GM10266 (cell line): ENCODE data around the gene BANF2.

Experiments
- DNase-seq: peaks from one replicate; pipeline ENCODE4 v3.0.0; 2012; ENCODE audit errors: extremely low spot score
- CTCF ChIP-seq: IDR thresholded peaks from 2 replicates; pipeline ENCODE4 v1.5.1; 2012; ENCODE audit warnings: mild to moderate bottlenecking, low read depth; ENCODE audit not compliant: control insufficient read depth, insufficient read depth; ENCODE audit errors: missing control alignments

The BANF2 gene

DNA sequence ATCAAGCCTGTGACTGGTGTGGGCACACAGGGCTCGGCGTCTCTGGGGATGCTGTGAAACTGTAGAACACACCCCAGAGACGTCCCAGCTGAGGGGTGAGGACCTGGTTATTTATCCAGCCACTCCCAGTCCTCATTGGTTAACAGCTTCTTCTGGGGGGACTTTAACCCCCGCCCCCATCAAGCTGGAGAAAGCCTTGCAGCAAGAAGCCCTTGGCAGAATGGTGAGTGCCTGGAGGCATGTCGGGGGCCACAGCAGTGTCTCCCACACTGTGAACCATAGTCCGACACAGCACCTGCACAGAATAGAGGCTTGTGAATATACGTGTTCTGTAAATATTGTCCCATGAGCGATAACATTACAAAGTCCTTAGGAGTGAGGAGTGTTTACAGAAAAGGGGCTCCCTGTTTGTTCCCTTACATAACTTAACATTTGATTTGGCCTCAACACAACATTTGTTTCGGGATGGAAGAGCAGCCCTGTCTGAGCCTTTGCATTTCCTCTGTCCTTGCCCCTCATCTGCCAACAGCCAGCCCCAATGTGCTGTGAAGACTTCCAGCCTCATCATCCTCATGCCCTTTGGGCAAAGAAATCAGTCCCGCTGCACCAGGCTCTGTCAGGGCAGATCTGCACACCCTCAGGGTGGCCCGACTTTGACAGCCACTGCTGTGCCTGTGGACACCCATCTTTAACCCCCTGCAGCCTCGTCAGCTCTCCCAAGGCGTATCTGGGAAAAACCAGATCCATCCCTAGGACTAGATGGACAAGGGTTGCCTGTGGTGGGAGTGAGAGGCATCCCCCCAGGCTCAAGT is 15.5 kb upstream of the BANF2 start:
- no peak for TF ChIP-seq CTCF
- no peak for DNase-seq

DNA sequence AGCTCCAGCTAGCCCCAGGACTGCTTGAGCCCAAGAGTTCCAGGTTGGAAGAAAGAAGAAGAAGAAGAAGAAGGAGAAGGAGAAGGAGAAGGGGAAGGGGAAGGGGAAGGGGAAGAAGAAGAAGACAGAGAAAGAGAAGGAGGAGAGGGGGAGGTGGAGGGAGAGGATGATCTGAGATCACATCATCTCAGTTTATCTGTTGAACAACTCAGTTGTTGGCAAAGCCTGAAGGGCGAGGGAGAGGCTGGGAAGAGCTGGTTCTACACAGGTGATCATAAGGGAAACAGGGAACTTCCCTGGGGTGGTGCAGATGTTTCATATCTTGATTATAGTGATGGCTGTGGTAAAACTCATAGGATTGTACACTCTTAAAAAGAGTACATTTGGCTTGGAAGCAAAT is 14.6 kb upstream of the BANF2 start:
- no peak for TF ChIP-seq CTCF
- DNase-seq, result no peak

GRCh38 chr20:17687800-17688199 is 12.0 kb upstream of the BANF2 start:
- no peak for TF ChIP-seq CTCF
- no peak for DNase-seq

DNA sequence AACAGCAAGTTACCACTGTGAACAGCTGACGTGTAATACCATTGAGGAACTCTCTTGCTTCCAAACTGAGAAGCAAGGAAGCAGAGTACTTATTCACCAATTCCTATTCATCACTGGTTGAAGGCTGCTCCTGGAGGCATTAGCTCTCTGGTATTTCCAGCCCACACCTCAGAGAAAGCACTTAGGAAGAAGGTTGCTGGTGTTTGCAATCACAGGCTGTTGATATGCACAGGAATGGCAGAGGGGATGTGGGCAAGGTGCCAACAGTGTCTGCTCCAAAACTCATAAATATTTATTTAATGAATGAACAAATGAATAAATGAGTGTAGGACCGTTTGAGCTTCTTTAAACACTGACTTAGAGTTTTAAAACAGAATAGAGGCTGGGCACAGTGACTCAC is 10.8 kb upstream of the BANF2 start:
- DNase-seq, result no peak
- no peak for TF ChIP-seq CTCF

DNA sequence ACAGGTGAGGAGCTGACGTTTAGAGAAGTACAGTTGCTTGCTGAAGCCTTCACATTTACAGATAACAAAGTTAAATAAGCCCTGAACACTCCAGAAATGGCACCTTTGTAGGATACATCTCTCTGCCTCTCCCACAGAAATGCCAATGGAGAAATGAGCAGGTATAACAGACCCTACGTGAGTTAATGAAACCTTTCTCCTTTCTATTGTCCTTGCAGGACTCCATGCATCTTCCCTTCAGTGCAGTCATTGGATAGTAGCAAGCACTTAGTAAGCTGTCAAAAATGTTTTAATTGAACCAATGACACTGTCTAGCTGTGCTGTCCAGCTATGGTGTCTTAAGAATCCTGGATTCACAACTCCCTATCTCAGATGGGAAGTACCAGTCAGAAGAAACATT is 9.6 kb upstream of the BANF2 start:
- DNase-seq, result no peak
- no peak for TF ChIP-seq CTCF

- no peak for DNase-seq
- no peak for TF ChIP-seq CTCF
Measured at GRCh38 chr20:17691758-17692157, 8.0 kb upstream of the BANF2 start.

GRCh38 chr20:17693444-17694001 is 6.2 kb upstream of the BANF2 start:
- DNase-seq, result no peak
- TF ChIP-seq CTCF, result no peak
